ENCODE measurements around the gene KIF26B.

DNA sequence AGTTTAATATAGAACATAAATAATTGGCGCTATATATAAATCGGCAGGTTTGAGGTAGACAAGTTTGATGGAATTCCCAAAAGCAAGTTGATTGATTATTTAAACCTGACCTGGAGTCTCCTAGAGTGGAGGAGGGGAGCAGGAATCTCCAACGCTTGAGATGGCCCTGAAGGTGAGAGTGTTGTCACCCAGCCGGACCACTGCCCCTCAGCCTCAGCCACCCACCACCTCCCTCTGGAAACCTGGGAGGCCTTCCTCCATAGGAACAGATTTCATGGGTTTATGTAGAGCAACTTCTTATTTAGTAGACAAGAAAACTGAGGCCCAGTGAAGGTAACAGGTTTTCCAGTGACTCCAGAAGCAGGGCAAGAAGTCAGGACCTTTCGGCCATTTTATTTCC lies 389.5 kb downstream of the KIF26B start:
- TF ChIP-seq SIX5 (IDR thresholded peaks at IDR 0.05; ENCODE audit: low read depth, low read length, severe bottlenecking) = no peak
- TF ChIP-seq YY1 (IDR thresholded peaks at IDR 0.05; ENCODE audit: low read depth, low read length) = no peak
- no peak for TF ChIP-seq NR2F1 (conservative IDR thresholded peaks at IDR 0.05)
- TF ChIP-seq ZNF24 (IDR thresholded peaks at IDR 0.05) = no peak
- TF ChIP-seq HDGF (IDR thresholded peaks at IDR 0.05) = no peak
- TF ChIP-seq POLR2AphosphoS5 (IDR thresholded peaks at IDR 0.05; ENCODE audit: low read length) = no peak
- TF ChIP-seq CTCF (IDR thresholded peaks at IDR 0.05 in 2 of 3, conservative IDR thresholded peaks at IDR 0.05 in 1 of 3; ENCODE audit: control insufficient read depth in 2 of 3, extremely low read depth in 1 of 3, insufficient read depth in 1 of 3, low read depth in 3 of 3, low read length in 3 of 3) = no peak
- TF ChIP-seq HDAC2 (IDR thresholded peaks at IDR 0.05) = no peak
- no peak for TF ChIP-seq JUND (IDR thresholded peaks at IDR 0.05; ENCODE audit: low read depth, low read length)
- TF ChIP-seq FOXM1 (IDR thresholded peaks at IDR 0.05; ENCODE audit: low read depth, low read length) = no peak
- no peak for TF ChIP-seq NFYA (IDR thresholded peaks at IDR 0.05; ENCODE audit: borderline replicate concordance, low read depth, low read length)
- TF ChIP-seq ELK1 (IDR thresholded peaks at IDR 0.05; ENCODE audit: low read depth, low read length) = no peak
- TF ChIP-seq POLR2A (IDR thresholded peaks at IDR 0.05; ENCODE audit: low read depth, low read length) = no peak
- TF ChIP-seq GATAD2B (conservative IDR thresholded peaks at IDR 0.05; ENCODE audit: low read depth) = no peak
